Natural killer cell (primary cell): ENCODE results near the gene FAM222B. TPM values are rescaled to one million over a fixed set of nuclear protein-coding genes. Genes with fewer than 3 reads are reported as not detected.

Experiments
- ATAC-seq, 3 donors: fragments of 150-1000 bp in 2 of 3; fragments of 200-7000 bp in 1 of 3; cut with Tn5 transposase; 1 replicate in 1 of 3; 2 replicates in 2 of 3; pipeline ENCODE4 v1.10.0; 2021; ENCODE audit warnings: mild to moderate bottlenecking in 2 of 3, moderate library complexity in 2 of 3
- DNase-seq, 2 donors: peaks; one replicate each; pipeline versions ENCODE4 v3.0.0 to v3.0.0-alpha.2; 2013 to 2021; ENCODE audit warnings: mixed read lengths in 1 of 2
- H3K27ac ChIP-seq: one replicate; pipeline ENCODE4 v1.5.1; 2013; ENCODE audit warnings: mild to moderate bottlenecking, low read length
- H3K27me3 ChIP-seq: one replicate; pipeline ENCODE4 v1.6.1; 2013; ENCODE audit warnings: low read length; ENCODE audit not compliant: control insufficient read depth, insufficient read depth
- H3K36me3 ChIP-seq: one replicate; pipeline ENCODE4 v1.6.1; 2013; ENCODE audit warnings: low read length; ENCODE audit not compliant: control insufficient read depth, insufficient read depth
- H3K4me1 ChIP-seq: one replicate; pipeline ENCODE4 v1.6.1; 2013; ENCODE audit warnings: low read length; ENCODE audit not compliant: control insufficient read depth, insufficient read depth
- H3K4me3 ChIP-seq: one replicate; pipeline ENCODE4 v1.5.1; 2013; ENCODE audit warnings: low read length
- H3K9me3 ChIP-seq: one replicate; pipeline ENCODE4 v1.6.1; 2013; ENCODE audit warnings: low read length; ENCODE audit not compliant: control insufficient read depth, insufficient read depth
- H3K27ac Mint-ChIP-seq, 2 donors: one replicate each; pipeline ENCODE4 v1.8.0; 2022; ENCODE audit warnings: mild to moderate bottlenecking in 2 of 2, mixed read lengths in 2 of 2, moderate library complexity in 1 of 2
- H3K27me3 Mint-ChIP-seq, 2 donors: one replicate each; pipeline ENCODE4 v1.8.0; 2022; ENCODE audit warnings: low read depth in 2 of 2, mixed read lengths in 2 of 2
- H3K36me3 Mint-ChIP-seq: one replicate; pipeline ENCODE4 v1.8.0; 2022; ENCODE audit warnings: mixed read lengths
- H3K4me1 Mint-ChIP-seq, 2 donors: one replicate each; pipeline ENCODE4 v1.8.0; 2022; ENCODE audit warnings: mixed read lengths in 2 of 2
- H3K4me3 Mint-ChIP-seq: one replicate; pipeline ENCODE4 v1.8.0; 2022; ENCODE audit warnings: mild to moderate bottlenecking, moderate library complexity, mixed read lengths
- H3K9me3 Mint-ChIP-seq, 2 donors: one replicate each; pipeline ENCODE4 v1.8.0; 2022; ENCODE audit warnings: mixed read lengths in 2 of 2
- CTCF ChIP-seq: fragments of 200-600 bp; IDR thresholded peaks from one replicate; pipeline ENCODE4 v1.8.0; 2022; ENCODE audit warnings: antibody characterized with exemption
- WGBS: methylation state at CpG from one replicate; pipeline ENCODE4 v1.1.7; 2013; ENCODE audit warnings: missing lambda C conversion rate; ENCODE audit not compliant: insufficient coverage; 5-methylcytosine and 5-hydroxymethylcytosine counted together
- intact Hi-C: fragments of 100-400 bp; cut with micrococcal nuclease; formaldehyde crosslinking; loops from one replicate; pipeline ENCODE4 v1.14.2; 2022
- total RNA-seq, 4 donors: library from RNA; stranded (reverse); fragments of 120-200 nt in 1 of 4; gene quantifications; one replicate each; pipeline versions ENCODE4 v1.2.3 to v1.2.4, GENCODE V29; 2013 to 2022

FAM222B gene
- total RNA-seq, 3 donors from 2014 or later (not counting 1 experiment from before 2014, with no cell fraction given) = 16.9 to 26.0 (median 20.0) TPM

- Mint-ChIP-seq H3K4me1 (peaks cover 5 to 21% of the 10 kb centered on the region in 2 donors), H3K27me3 (no peaks in the 10 kb centered on the region), H3K9me3 (no peaks in the 10 kb centered on the region), H3K36me3 (no peaks in the 10 kb centered on the region), H3K4me3 (no peak overlapping the region), H3K27ac (peak overlapping the region in 1 of 2 donors; percentile 40)
- Histone ChIP-seq H3K4me1 (peaks cover 37% of the 10 kb centered on the region), H3K36me3 (peaks cover 15% of the 10 kb centered on the region), H3K4me3 (no peak overlapping the region), H3K9me3 (no peaks in the 10 kb centered on the region), H3K27me3 (no peaks in the 10 kb centered on the region), H3K27ac (no peak overlapping the region)
- DNase-seq (no peak), ATAC-seq (no peak)
- TF ChIP-seq CTCF = no peak
- intact Hi-C loops = no loop called here
- 92% methylated on average over 18 of the region's 18 CpGs for WGBS
These were observed 93.6 kb downstream of the FAM222B start for GRCh38 chr17:28748852-28749515.

- no peaks in the 10 kb centered on the region for H3K27me3 ChIP-seq
- 91% methylated on average over 18 of the region's 18 CpGs for WGBS
- H3K36me3 Mint-ChIP-seq = no peaks in the 10 kb centered on the region
- peaks cover 15% of the 10 kb centered on the region for H3K36me3 ChIP-seq
- H3K27ac ChIP-seq = no peak overlapping the region
- H3K4me3 Mint-ChIP-seq = no peak overlapping the region
- peaks cover 43% of the 10 kb centered on the region for H3K4me1 ChIP-seq
- peak overlapping the region; percentile 4 to 40 for H3K27ac Mint-ChIP-seq
- no peak for DNase-seq
- H3K4me3 ChIP-seq = no peak overlapping the region
- no peak for ATAC-seq
- H3K9me3 ChIP-seq = no peaks in the 10 kb centered on the region
- no peak for TF ChIP-seq CTCF
- H3K4me1 Mint-ChIP-seq = peaks cover 5 to 26% of the 10 kb centered on the region in 2 donors
- H3K9me3 Mint-ChIP-seq = no peaks in the 10 kb centered on the region
- intact Hi-C loops = no loop called here
- H3K27me3 Mint-ChIP-seq = no peaks in the 10 kb centered on the region
These were observed 94.5 kb downstream of the FAM222B start for GRCh38 chr17:28747801-28748750.

GRCh38 chr17:28747051-28747691, 95.4 kb downstream of the FAM222B start:
- WGBS = 83% methylated on average over 7 of the region's 7 CpGs
- peaks cover 5 to 28% of the 10 kb centered on the region in 2 donors for H3K4me1 Mint-ChIP-seq

More at GRCh38 chr17:28747051-28747691, 95.4 kb downstream of the FAM222B start:
- peaks cover 15% of the 10 kb centered on the region for H3K36me3 ChIP-seq
- Mint-ChIP-seq H3K9me3 (no peaks in the 10 kb centered on the region), H3K27me3 (no peaks in the 10 kb centered on the region), H3K27ac (peak overlapping the region in 1 of 2 donors; percentile 4), H3K36me3 (no peaks in the 10 kb centered on the region), H3K4me3 (no peak overlapping the region)
- TF ChIP-seq CTCF = no peak
- no peaks in the 10 kb centered on the region for H3K27me3 ChIP-seq
- no peak for ATAC-seq
- peaks cover 50% of the 10 kb centered on the region for H3K4me1 ChIP-seq
- no peak for DNase-seq
- intact Hi-C loops = no loop called here
- H3K9me3 ChIP-seq = no peaks in the 10 kb centered on the region
- H3K27ac ChIP-seq = no peak overlapping the region
- no peak overlapping the region for H3K4me3 ChIP-seq
